ENCODE measurements around the gene SLC37A1.

SLC37A1 gene

GRCh38 chr21:42527489-42528158 lies 14.0 kb downstream of the SLC37A1 start:
- peak; percentile 17 for DNase-seq (ENCODE audit: low read depth)

- DNase-seq (ENCODE audit: low read depth), result no peak
Measured at GRCh38 chr21:42530167-42530518, 16.5 kb downstream of the SLC37A1 start.

DNA sequence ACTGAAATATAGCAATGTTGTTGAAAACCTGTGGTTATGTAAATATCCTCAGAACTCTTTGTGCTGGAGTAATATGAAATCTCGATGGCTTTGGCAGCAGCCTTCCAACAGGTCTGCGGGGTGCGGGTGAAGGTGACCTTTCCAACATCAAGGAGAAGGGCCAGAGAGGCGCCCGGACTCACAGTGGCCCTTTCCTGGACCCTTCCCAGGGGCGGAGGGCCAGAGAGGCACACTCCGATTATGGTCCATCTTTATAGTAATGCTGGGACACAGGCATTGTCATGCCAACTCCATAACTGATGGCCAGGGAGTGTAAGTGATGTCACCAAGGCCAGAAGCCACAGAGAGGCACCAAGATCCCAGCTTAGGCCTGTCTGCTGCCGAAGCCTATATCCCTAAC lies 18.1 kb downstream of the SLC37A1 start:
- no peak for DNase-seq (ENCODE audit: low read depth)

GRCh38 chr21:42532466-42533181 lies 19.0 kb downstream of the SLC37A1 start:
- no peak for DNase-seq (ENCODE audit: low read depth)

DNA sequence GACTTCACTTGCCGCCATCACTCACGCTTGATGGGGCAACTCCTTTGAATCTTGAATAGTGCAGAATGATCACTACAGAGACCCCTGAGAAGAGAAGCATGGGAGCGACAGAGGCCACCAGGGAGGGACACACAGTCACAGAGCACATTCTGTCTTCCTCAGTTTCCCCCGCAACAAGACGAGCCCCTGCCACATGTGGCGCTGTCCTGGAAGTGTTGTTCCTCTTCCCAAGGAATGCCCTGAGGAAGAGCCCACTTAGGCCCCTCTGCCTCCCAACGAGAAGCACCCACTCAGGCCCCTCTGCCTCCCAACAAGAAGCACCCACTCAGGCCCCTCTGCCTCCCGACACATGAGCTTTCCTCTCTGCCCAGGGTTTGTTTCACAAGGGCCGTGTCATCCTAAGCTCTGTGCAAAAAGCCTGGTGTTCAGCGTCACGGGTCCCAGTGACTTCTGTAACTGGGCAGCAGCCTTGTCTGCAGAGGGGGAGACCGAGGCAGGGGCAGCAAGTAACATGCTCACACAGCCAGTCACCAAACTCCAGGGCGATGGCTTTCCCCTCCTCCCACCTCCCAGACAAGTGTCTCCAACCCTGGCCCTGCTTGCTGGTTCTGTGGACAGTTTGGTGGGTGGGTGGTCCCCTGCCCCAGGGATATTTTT lies 19.8 kb downstream of the SLC37A1 start:
- no peak for DNase-seq (ENCODE audit: low read depth)

GRCh38 chr21:42533963-42534355 lies 20.3 kb downstream of the SLC37A1 start:
- DNase-seq (ENCODE audit: low read depth), result no peak

DNA sequence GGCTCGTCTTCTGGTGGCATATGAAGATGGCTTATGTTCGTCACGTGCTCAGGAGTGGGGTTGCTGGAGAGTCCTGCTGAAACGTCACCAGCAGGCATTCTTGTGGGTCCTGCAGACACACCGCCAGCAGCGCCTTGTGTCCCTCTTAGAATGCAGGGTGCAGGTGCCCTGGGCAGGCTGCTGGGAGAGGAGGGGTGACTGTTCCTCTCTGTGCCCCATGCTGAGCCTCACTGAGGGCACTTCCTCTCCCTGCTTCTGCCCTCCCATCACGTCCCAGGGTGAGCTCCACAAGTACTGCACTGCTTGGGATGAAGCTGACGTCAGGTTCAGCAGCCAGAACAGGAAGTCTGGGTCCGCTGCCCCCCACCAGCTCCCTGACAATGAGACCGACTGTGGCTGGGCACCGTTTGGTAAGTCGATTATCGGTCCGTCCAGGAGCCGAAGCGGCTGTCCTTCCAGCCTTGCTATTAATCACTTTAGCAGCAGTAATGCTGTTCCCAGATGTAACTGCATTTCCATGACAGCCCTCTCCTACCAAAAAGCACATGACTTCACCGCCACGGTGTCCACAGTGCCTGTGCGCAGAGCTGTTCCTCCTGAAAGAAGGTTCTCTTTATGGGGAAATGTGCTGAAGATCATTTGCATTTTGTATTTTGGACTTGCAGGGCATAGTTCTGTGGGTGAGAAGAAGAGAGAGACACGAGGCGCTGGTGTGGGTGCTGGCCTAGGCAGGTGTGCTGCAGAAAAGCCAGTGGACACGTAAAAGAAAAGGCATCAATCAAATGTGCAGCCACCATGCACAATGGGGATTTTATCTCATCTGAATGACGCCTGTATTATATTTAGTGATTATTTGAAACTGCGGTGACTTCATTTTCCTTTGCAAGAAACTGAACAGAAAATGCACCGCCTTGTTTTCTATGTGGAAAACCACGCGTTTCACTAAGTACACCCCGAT lies 21.0 kb downstream of the SLC37A1 start:
- DNase-seq (ENCODE audit: low read depth), result no peak

- DNase-seq (ENCODE audit: low read depth), result no peak
Measured at GRCh38 chr21:42535602-42536171, 22.0 kb downstream of the SLC37A1 start.

DNA sequence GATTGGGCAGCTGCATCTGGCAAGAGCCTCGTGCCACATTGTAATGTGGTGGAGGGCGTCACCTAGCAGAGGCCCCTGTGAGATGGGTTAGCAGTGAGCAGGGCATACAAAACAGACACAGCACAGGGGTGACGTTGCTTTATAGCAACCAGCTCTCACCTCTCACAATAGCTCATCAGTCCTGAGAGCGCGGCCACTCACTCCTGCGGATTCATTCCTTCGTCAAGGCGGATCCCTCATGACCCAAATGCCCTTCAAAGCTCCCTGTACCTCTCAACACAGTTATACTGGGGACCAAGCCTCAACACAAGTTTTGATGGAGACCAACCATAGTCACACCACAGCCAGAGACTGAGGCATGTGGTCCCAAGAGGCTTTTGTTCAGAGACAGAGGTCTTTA lies 22.9 kb downstream of the SLC37A1 start:
- no peak for DNase-seq (ENCODE audit: low read depth)

GRCh38 chr21:42537106-42537742 lies 23.6 kb downstream of the SLC37A1 start:
- DNase-seq (ENCODE audit: low read depth), result no peak

- DNase-seq (ENCODE audit: low read depth), result no peak
Measured at GRCh38 chr21:42538479-42539275, 25.0 kb downstream of the SLC37A1 start.

DNA sequence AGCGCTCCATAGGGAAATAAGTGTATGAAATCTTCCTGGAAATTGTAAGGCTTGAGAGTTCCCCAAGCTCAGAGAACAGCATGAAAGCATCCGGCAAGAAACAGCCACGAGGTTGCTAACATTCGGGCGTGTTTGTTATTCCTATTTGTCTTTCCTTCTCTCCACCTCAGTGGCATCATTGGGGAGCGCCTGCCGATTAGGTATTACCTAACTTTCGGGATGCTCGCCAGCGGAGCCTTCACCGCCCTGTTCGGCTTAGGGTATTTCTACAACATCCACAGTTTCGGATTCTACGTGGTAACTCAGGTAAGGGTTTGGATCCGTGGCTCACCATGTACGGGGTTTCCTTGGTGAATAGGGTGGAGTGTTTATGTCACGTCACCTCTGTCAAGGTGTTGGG lies 25.7 kb downstream of the SLC37A1 start:
- no peak for DNase-seq (ENCODE audit: low read depth)

GRCh38 chr21:42539931-42540343 lies 26.3 kb downstream of the SLC37A1 start:
- DNase-seq (ENCODE audit: low read depth), result no peak

GRCh38 chr21:42540396-42540795 lies 26.7 kb downstream of the SLC37A1 start:
- no peak for DNase-seq (ENCODE audit: low read depth)

DNA sequence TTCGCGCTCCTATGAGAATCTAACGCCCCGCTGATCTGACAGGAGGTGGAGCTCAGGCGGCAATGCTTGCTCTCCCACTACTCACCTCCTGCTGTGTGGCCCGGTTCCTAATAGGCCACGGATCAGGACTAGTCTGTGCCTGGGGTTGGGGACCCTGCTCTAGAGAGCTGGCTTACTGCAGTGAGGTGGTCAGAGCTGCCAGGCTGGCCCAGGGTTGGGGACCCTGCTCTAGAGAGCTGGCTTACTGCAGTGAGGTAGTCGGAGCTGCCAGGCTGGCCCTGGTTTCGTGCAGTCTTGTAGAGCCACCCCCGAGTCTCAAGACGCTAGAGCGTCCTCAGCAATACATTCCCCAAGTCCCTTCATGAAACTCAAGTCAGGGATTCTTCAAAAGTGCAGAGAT lies 27.5 kb downstream of the SLC37A1 start:
- DNase-seq (ENCODE audit: low read depth), result no peak

DNA sequence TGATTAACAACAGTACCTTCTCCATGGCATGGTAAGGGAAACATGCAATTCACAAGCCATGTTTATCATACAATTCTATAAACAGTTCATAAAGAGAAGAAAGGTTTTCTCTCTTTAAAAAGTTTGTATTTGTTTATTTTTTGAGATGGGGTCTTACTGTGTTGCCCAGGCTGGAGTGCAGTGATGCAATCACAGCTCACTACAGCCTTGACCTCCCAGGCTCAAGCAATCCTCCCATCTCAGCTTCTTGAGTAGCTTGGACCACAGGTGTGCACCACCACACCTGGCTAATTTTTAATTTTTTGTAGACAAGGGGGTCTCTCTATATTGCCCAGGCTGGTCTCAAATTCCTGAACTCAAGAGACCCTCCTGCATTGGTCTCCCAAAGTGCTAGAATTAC lies 28.0 kb downstream of the SLC37A1 start:
- DNase-seq (ENCODE audit: low read depth), result no peak

- no peak for DNase-seq (ENCODE audit: low read depth)
Measured at GRCh38 chr21:42542196-42542595, 28.5 kb downstream of the SLC37A1 start.

DNA sequence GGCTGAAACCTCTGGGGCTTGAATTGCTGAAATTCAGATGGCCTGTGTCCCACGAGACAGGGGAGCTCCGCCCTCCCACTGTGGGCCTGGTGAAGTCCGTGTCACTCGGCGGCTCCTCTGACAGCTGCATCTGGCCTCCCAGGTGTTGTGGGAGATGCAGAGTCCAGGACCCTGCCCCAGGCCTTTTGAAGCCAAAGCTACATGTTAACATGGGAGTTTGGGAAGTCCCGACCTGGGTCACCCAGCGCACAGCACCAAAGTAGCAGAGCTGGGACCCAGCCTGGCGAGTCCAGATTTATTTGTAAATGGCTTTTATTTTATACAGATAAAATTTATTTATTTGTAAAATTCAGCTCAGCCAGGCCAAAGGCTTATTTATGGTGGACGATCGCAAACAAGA lies 28.9 kb downstream of the SLC37A1 start:
- DNase-seq (ENCODE audit: low read depth), result no peak

GRCh38 chr21:42543106-42543847 lies 29.6 kb downstream of the SLC37A1 start:
- no peak for DNase-seq (ENCODE audit: low read depth)

GRCh38 chr21:42544544-42544943 lies 30.9 kb downstream of the SLC37A1 start:
- no peak for DNase-seq (ENCODE audit: low read depth)

Measured in activated T-cell treated with anti-CD3 and anti-CD28 coated beads for 1 hour (primary cell).